Loucy (cell line): ENCODE measurements around the gene OR10A6.

Source experiments
- H2AFZ ChIP-seq: fragments of 200-600 bp; sonication (generic); 2 replicates; pipeline ENCODE4 v1.6.0; 2016; ENCODE audit warnings: antibody characterized with exemption, mild to moderate bottlenecking, low read length, moderate library complexity
- H3F3A ChIP-seq: fragments of 200-600 bp; 2 replicates; pipeline ENCODE4 v1.6.0; 2016; ENCODE audit warnings: antibody characterized with exemption, low read depth, mild to moderate bottlenecking
- H3K27me3 ChIP-seq: fragments of 200-600 bp; sonication (generic); 2 replicates; pipeline ENCODE4 v1.6.1; 2014; ENCODE audit warnings: low read length, mild to moderate bottlenecking; ENCODE audit not compliant: insufficient read depth, poor library complexity, severe bottlenecking
- H3K36me3 ChIP-seq: fragments of 200-600 bp; sonication (generic); 2 replicates; pipeline ENCODE4 v1.6.1; 2016; ENCODE audit warnings: low read length; ENCODE audit not compliant: insufficient read depth
- H3K4me1 ChIP-seq: fragments of 200-600 bp; sonication (generic); 2 replicates; pipeline ENCODE4 v1.5.1; 2014; ENCODE audit warnings: low read length, mild to moderate bottlenecking; ENCODE audit not compliant: insufficient read depth, poor library complexity, severe bottlenecking
- H3K4me2 ChIP-seq: fragments of 200-600 bp; sonication (generic); 2 replicates; pipeline ENCODE4 v1.6.0; 2014; ENCODE audit warnings: antibody characterized with exemption, low read length, low read depth, mild to moderate bottlenecking; ENCODE audit not compliant: poor library complexity, severe bottlenecking
- H3K4me3 ChIP-seq: fragments of 200-600 bp; sonication (generic); 2 replicates; pipeline ENCODE4 v1.5.1; 2014; ENCODE audit warnings: low read length, mild to moderate bottlenecking, mixed read lengths; ENCODE audit not compliant: poor library complexity, severe bottlenecking
- H3K79me2 ChIP-seq: fragments of 200-600 bp; sonication (generic); 2 replicates; pipeline ENCODE4 v1.6.1; 2014; ENCODE audit warnings: low read length; ENCODE audit not compliant: insufficient read depth
- H3K9ac ChIP-seq: fragments of 200-600 bp; sonication (generic); 2 replicates; pipeline ENCODE4 v1.6.0; 2014; ENCODE audit warnings: mild to moderate bottlenecking, low read depth, low read length, moderate library complexity; ENCODE audit not compliant: poor library complexity, severe bottlenecking
- H3K9me2 ChIP-seq: fragments of 200-600 bp; sonication (generic); replicated peaks from 2 replicates; pipeline ENCODE4 v1.6.1; 2016; ENCODE audit warnings: low read depth, low read length, mixed read lengths
- H3K9me3 ChIP-seq: fragments of 200-600 bp; sonication (generic); 2 replicates; pipeline ENCODE4 v1.6.1; 2014; ENCODE audit warnings: mild to moderate bottlenecking, antibody characterized with exemption, low read length, low read depth; ENCODE audit not compliant: insufficient read depth
- H4K20me1 ChIP-seq: fragments of 200-600 bp; sonication (generic); 2 replicates; pipeline ENCODE4 v1.6.0; 2014; ENCODE audit warnings: antibody characterized with exemption, low read length, mild to moderate bottlenecking; ENCODE audit not compliant: insufficient read depth, poor library complexity, severe bottlenecking
- CTCF ChIP-seq: fragments of 200-600 bp; sonication (generic); conservative IDR thresholded peaks from 2 replicates; pipeline ENCODE4 v1.5.1; 2014; ENCODE audit warnings: mild to moderate bottlenecking, antibody characterized with exemption, low read length
- EZH2phosphoT487 ChIP-seq: fragments of 200-600 bp; IDR thresholded peaks from 2 replicates; pipeline ENCODE4 v1.6.1; 2018; ENCODE audit warnings: antibody characterized with exemption, mild to moderate bottlenecking, moderate library complexity, borderline replicate concordance

The OR10A6 gene

DNA sequence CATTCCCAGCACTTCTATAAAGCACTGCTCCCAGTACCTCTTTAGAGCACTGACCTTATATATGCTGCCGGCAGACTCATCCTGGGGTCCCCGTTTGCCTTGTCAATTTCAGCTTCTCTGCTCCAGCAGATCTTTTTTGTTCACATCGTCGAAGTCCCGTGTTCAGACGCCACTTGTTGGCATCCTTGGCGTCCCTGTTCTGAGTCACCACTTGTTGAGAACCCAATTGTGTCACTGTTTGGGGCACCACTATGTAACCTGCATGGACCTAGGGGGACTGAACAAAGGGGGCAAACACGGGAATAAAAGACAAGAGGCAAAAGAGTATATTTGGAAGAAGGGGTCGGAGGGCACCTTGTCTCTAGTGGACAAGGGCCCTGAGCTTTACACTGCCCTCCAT, 25.5 kb downstream of the OR10A6 start:
- no peaks in the 10 kb centered on the region for H3K79me2 ChIP-seq
- peaks cover 12% of the 10 kb centered on the region for H3K4me1 ChIP-seq
- no peak overlapping the region for H3K9ac ChIP-seq
- no peak for TF ChIP-seq CTCF
- no peak for TF ChIP-seq EZH2phosphoT487
- peak overlapping the region; percentile 39 for H3K4me2 ChIP-seq
- no peaks in the 10 kb centered on the region for H3K27me3 ChIP-seq
- H3K4me3 ChIP-seq = no peak overlapping the region
- H3K36me3 ChIP-seq = no peaks in the 10 kb centered on the region
- H3K9me2 ChIP-seq = no peaks in the 10 kb centered on the region
- peak overlapping the region; percentile 62 for H2AFZ ChIP-seq
- H4K20me1 ChIP-seq = no peaks in the 10 kb centered on the region
- no peaks in the 10 kb centered on the region for H3F3A ChIP-seq
- H3K9me3 ChIP-seq = no peaks in the 10 kb centered on the region

DNA sequence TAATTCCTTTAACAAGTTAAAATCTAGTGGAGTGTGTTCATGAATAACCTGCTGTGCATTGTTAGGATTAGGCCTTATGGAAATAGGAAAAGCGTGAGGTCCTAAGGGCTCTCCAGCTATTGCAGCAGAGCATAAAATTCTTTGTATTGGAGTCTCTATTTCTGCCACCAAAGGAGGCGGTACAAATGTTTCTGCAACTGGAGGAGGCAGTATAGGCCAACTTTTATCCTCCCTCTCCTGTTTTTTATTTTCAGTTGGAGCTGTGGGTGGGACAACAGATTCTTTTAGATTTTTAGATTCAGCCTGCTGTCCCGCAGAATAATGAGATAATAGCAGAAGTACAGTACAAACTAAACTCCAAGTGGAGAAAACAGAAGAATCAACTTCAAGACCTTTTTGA, 26.2 kb downstream of the OR10A6 start:
- peak overlapping the region; percentile 39 for H3K4me2 ChIP-seq
- H3K4me3 ChIP-seq = no peak overlapping the region
- H2AFZ ChIP-seq = no peak overlapping the region; the same call in 1 of the 2 replicates
- H3K4me1 ChIP-seq = peaks cover 12% of the 10 kb centered on the region
- no peaks in the 10 kb centered on the region for H3K9me2 ChIP-seq
- H3K27me3 ChIP-seq = no peaks in the 10 kb centered on the region
- H3K79me2 ChIP-seq = no peaks in the 10 kb centered on the region
- H3F3A ChIP-seq = no peaks in the 10 kb centered on the region
- peak; percentile 21; the same call in 1 of the 2 replicates for TF ChIP-seq CTCF
- TF ChIP-seq EZH2phosphoT487 = no peak
- H3K9me3 ChIP-seq = no peaks in the 10 kb centered on the region
- no peaks in the 10 kb centered on the region for H4K20me1 ChIP-seq
- H3K9ac ChIP-seq = no peak overlapping the region
- no peaks in the 10 kb centered on the region for H3K36me3 ChIP-seq

DNA sequence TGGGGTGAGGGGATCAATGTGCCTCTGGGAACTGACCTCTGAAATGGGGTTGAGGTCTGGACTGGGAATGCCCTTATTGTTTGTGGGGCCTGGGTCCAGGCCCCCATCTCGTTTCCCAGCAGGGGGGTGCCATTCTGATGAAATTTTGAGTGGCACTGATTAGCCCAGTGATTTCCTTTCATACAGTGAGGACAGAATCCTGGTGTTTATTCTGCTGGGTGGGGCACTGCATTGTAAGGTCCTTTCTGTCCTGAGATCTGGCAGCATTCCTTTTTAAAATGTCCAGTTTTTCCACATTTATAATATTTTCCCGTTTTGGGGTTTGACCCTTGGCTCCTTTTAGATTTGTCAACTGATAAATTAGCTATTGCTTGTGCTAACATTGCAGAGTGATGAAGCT, 27.1 kb downstream of the OR10A6 start:
- Histone ChIP-seq H2AFZ (no peak overlapping the region), H3K4me3 (no peak overlapping the region), H3K9me3 (no peaks in the 10 kb centered on the region), H3K4me2 (no peak overlapping the region), H3F3A (no peaks in the 10 kb centered on the region), H4K20me1 (no peaks in the 10 kb centered on the region), H3K79me2 (no peaks in the 10 kb centered on the region), H3K36me3 (no peaks in the 10 kb centered on the region), H3K27me3 (no peaks in the 10 kb centered on the region), H3K9ac (no peak overlapping the region), H3K4me1 (peaks cover 12% of the 10 kb centered on the region), H3K9me2 (no peaks in the 10 kb centered on the region)
- no peak for TF ChIP-seq EZH2phosphoT487
- TF ChIP-seq CTCF = no peak
